ENCODE results near the gene STOX2. TPM values are rescaled to one million over a fixed set of nuclear protein-coding genes. Genes with fewer than 3 reads are reported as not detected.

Gene STOX2
- total and polyA plus RNA-seq, 2 experiments from 2014 or later: 6.3 to 7.9 TPM

DNA sequence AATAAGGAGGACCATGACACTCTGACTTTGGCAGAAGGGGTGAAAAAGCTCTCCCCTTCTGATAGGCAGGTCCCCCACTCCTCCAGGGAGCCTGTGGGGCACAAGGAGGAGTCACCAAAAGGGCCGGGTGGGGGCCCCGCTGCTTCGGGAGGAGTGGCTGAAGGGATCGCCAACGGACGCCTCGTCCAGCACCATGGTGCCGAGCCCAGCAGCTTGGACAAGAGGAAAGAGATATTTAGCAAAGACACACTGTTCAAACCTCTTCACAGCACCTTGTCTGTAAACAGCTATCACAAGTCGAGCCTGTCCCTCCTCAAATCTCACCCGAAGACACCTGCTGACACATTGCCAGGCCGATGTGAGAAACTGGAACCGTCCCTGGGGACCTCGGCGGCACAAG is 105.6 kb downstream of the STOX2 start:
- DNase-seq (ENCODE audit: low spot score): no peak
- Histone ChIP-seq H3K4me2 (no peak overlapping the region), H3K27me3 (no peaks in the 10 kb centered on the region), H3K4me1 (ENCODE audit: insufficient read depth) (peaks cover 20% of the 10 kb centered on the region), H3K36me3 (replicated peaks; ENCODE audit: insufficient read depth, low read depth) (no peaks in the 10 kb centered on the region), H2AFZ (no peak overlapping the region), H3K27ac (no peak overlapping the region), H3K9me2 (replicated peaks; ENCODE audit: insufficient read depth) (no peaks in the 10 kb centered on the region), H3K79me2 (no peaks in the 10 kb centered on the region), H4K20me1 (ENCODE audit: insufficient read depth, poor library complexity, severe bottlenecking) (no peaks in the 10 kb centered on the region), H3K9me3 (ENCODE audit: low read depth) (no peaks in the 10 kb centered on the region), H3K4me3 (no peak overlapping the region)
- 98% methylated on average over 14 of the region's 14 CpGs for WGBS (ENCODE audit: low lambda C conversion rate, missing lambda C conversion rate)
- no peak for TF ChIP-seq EZH2phosphoT487 (IDR thresholded peaks at IDR 0.05; ENCODE audit: low read depth, severe bottlenecking, unreplicated experiment)

- no peak overlapping the region for H3K4me2 ChIP-seq
- 55% methylated on average over 2 of the region's 2 CpGs for WGBS (ENCODE audit: low lambda C conversion rate, missing lambda C conversion rate)
- DNase-seq (ENCODE audit: low spot score): no peak
- no peaks in the 10 kb centered on the region for H3K9me3 ChIP-seq (ENCODE audit: low read depth)
- H4K20me1 ChIP-seq (ENCODE audit: insufficient read depth, poor library complexity, severe bottlenecking): no peaks in the 10 kb centered on the region
- no peaks in the 10 kb centered on the region for H3K79me2 ChIP-seq
- H3K36me3 ChIP-seq (replicated peaks; ENCODE audit: insufficient read depth, low read depth): no peaks in the 10 kb centered on the region
- no peaks in the 10 kb centered on the region for H3K9me2 ChIP-seq (replicated peaks; ENCODE audit: insufficient read depth)
- H3K4me3 ChIP-seq: no peak overlapping the region
- peaks cover 20% of the 10 kb centered on the region for H3K4me1 ChIP-seq (ENCODE audit: insufficient read depth)
- no peaks in the 10 kb centered on the region for H3K27me3 ChIP-seq
- H2AFZ ChIP-seq: no peak overlapping the region
- TF ChIP-seq CTCF (IDR thresholded peaks at IDR 0.05; ENCODE audit: poor library complexity) (no peak), EZH2 (IDR thresholded peaks at IDR 0.05; ENCODE audit: borderline replicate concordance) (no peak), EZH2phosphoT487 (IDR thresholded peaks at IDR 0.05; ENCODE audit: low read depth, severe bottlenecking, unreplicated experiment) (no peak)
- no peak overlapping the region for H3K27ac ChIP-seq
Measured at GRCh38 chr4:184011826-184012380, 106.8 kb downstream of the STOX2 start.

DNA sequence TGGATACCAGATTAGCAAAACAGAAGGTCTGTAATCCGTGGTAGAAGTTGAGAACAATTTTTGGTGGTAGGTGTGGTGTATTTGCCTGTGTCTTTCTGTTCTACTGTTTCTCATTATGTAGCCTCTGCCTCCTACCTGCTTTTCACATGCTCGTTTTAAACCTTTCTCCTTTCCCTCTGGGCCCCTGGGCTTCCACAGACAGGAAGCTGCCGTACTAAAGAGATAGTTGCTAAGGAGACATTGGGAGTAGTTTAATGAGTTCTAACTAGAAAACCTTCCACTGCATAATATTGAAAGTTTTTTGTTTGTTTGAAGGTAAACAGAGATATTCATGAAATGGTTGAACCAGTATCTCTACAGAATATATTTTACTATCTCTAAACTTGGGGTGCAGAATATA is 107.8 kb downstream of the STOX2 start:
- no peak overlapping the region for H3K4me3 ChIP-seq
- peak overlapping the region; percentile 7 for H2AFZ ChIP-seq
- TF ChIP-seq CTCF (IDR thresholded peaks at IDR 0.05; ENCODE audit: poor library complexity) (no peak), EZH2 (IDR thresholded peaks at IDR 0.05; ENCODE audit: borderline replicate concordance) (no peak), EZH2phosphoT487 (IDR thresholded peaks at IDR 0.05; ENCODE audit: low read depth, severe bottlenecking, unreplicated experiment) (no peak)

DNA sequence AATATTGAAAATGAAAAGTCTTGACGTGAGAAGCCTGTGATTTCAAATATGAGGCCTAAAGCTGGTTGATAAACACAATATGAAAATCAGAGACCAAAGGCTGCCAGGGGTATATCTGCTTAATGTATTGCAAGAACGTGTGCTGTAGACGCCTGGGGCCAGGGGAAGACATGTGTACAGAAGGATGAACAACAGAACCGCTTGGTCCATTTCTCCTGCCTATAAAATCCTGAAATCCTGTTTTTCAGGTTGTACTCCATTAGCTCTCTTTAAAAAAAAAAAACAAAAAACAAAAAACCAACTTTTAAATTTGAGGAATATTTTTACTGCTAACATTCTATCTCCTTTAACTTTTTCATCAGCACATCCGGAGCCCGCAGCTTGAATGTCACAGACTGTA is 109.2 kb downstream of the STOX2 start:
- Histone ChIP-seq H2AFZ (no peak overlapping the region), H3K4me3 (no peak overlapping the region), H3K9me3 (ENCODE audit: low read depth) (no peaks in the 10 kb centered on the region), H3K4me1 (ENCODE audit: insufficient read depth) (peaks cover 20% of the 10 kb centered on the region), H3K27ac (peak overlapping the region; percentile 65), H4K20me1 (ENCODE audit: insufficient read depth, poor library complexity, severe bottlenecking) (no peaks in the 10 kb centered on the region), H3K36me3 (replicated peaks; ENCODE audit: insufficient read depth, low read depth) (no peaks in the 10 kb centered on the region), H3K27me3 (no peaks in the 10 kb centered on the region), H3K4me2 (no peak overlapping the region), H3K79me2 (no peaks in the 10 kb centered on the region), H3K9me2 (replicated peaks; ENCODE audit: insufficient read depth) (no peaks in the 10 kb centered on the region)
- 69% methylated on average over 6 of the region's 6 CpGs for WGBS (ENCODE audit: low lambda C conversion rate, missing lambda C conversion rate)
- no peak for DNase-seq (ENCODE audit: low spot score)
- no peak for TF ChIP-seq EZH2phosphoT487 (IDR thresholded peaks at IDR 0.05; ENCODE audit: low read depth, severe bottlenecking, unreplicated experiment)
- TF ChIP-seq CTCF (IDR thresholded peaks at IDR 0.05; ENCODE audit: poor library complexity): no peak
- TF ChIP-seq EZH2 (IDR thresholded peaks at IDR 0.05; ENCODE audit: borderline replicate concordance): no peak

More for the DNA sequence above, 107.8 kb downstream of the STOX2 start:
- Histone ChIP-seq H3K36me3 (replicated peaks; ENCODE audit: insufficient read depth, low read depth) (no peaks in the 10 kb centered on the region), H3K4me1 (ENCODE audit: insufficient read depth) (peaks cover 20% of the 10 kb centered on the region), H3K27ac (peak overlapping the region; percentile 65), H3K79me2 (no peaks in the 10 kb centered on the region), H3K4me2 (peak overlapping the region; percentile 39), H3K27me3 (no peaks in the 10 kb centered on the region), H3K9me2 (replicated peaks; ENCODE audit: insufficient read depth) (no peaks in the 10 kb centered on the region), H4K20me1 (ENCODE audit: insufficient read depth, poor library complexity, severe bottlenecking) (no peaks in the 10 kb centered on the region), H3K9me3 (ENCODE audit: low read depth) (no peaks in the 10 kb centered on the region)
- WGBS (ENCODE audit: low lambda C conversion rate, missing lambda C conversion rate): 24% methylated on average over 3 of the region's 3 CpGs
- DNase-seq (ENCODE audit: low spot score): peak; percentile 46
